GM13977 (cell line): ENCODE results near the gene SEMA3D.

Experiments used
- DNase-seq: peaks from one replicate; pipeline ENCODE4 v3.0.0; 2012; ENCODE audit warnings: low spot score
- in situ Hi-C: fragments of 300-500 bp; cut with MboI; formaldehyde crosslinking; loops from one replicate; pipeline ENCODE4 v1.12.0; 2022; ENCODE audit warnings: low sequenced_read_pairs, low pct_unique_long_range_greater_than_20kb, mixed read lengths, inconsistent platforms; ENCODE audit not compliant: unreplicated experiment
- TF ChIP-seq, protein P1 (sequence below): IDR thresholded peaks from 2 replicates; pipeline ENCODE4 v1.5.1; 2012; ENCODE audit warnings: mild to moderate bottlenecking, control low read depth; ENCODE audit not compliant: insufficient read depth; ENCODE audit errors: extremely low read depth, missing control alignments

The SEMA3D gene

DNA sequence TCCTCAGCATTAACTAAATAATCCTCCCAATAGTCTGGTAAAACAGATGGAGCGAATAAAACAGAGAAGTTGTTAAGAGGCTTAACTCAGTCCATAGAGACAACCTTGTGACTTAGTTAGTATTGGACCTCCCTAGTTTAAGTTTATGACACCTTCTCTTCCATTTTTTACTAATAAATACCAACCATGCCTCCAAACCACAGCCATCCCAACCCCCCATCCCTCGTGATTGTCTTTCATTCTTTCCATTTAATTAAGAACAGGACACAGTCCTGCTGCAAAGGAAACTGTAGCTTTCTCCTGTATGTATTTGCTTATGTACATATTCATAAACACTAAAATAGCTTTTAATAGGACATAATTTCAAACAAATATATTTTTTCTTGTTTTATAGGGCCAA, 238.2 kb downstream of the SEMA3D start:
- TF ChIP-seq, protein P1, sequence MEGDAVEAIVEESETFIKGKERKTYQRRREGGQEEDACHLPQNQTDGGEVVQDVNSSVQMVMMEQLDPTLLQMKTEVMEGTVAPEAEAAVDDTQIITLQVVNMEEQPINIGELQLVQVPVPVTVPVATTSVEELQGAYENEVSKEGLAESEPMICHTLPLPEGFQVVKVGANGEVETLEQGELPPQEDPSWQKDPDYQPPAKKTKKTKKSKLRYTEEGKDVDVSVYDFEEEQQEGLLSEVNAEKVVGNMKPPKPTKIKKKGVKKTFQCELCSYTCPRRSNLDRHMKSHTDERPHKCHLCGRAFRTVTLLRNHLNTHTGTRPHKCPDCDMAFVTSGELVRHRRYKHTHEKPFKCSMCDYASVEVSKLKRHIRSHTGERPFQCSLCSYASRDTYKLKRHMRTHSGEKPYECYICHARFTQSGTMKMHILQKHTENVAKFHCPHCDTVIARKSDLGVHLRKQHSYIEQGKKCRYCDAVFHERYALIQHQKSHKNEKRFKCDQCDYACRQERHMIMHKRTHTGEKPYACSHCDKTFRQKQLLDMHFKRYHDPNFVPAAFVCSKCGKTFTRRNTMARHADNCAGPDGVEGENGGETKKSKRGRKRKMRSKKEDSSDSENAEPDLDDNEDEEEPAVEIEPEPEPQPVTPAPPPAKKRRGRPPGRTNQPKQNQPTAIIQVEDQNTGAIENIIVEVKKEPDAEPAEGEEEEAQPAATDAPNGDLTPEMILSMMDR, result no peak
- DNase-seq, result no peak
- in situ Hi-C loops, result no loop called here

DNA sequence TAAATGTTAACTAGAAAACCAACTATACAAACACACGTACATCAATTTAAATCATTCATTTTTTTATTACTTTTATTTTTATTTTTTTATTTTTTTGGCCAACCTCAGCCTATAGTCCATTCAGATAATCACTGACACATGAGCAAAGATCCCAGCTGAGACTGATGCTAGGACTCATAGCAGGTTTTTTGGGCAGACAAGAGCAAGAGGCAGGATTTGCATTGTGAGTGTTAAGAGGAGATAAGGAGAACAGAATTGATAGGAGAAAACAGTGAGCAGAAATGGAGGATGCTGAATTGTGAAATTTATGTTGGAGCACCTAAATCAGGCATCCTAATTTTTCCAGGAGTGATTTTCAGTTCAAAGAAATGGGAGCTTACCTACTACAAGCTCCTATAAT, 240.3 kb downstream of the SEMA3D start:
- TF ChIP-seq, protein P1, result no peak

More for the DNA sequence above, 240.3 kb downstream of the SEMA3D start:
- in situ Hi-C loops, result no loop called here
- DNase-seq, result no peak
